ENCODE results near the gene PGGHG. TPM values are rescaled to one million over a fixed set of nuclear protein-coding genes. Genes with fewer than 3 reads are reported as not detected.

The PGGHG gene
- total and polyA plus RNA-seq, 8 donors = 3.5 to 44.0 (median 16.2) TPM

DNA sequence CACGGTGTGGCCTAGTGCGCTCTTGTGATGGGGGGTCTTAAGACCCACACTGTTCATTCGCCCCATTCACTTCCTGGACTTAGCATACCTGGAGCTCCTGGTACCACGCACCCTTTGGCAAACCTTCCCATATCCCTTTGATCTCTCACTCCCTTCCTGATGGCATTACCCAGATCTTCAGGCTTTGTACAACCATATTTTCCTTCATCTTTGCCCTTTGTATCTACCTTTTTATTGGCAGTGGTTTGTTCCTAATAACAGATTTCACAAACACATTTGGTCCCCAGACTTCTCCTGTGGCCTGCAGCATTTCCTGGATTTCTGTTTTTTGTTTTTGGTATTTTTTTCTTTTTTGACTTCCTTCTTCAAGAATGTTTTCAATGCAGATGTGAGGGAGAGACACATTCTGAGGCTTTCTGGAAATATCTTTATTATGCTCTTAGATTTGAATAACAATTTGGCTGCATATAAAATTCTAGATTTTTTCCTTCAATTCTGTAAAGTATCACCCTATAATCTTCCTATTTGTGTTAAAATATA is 47.8 kb downstream of the PGGHG start:
- H3K27ac ChIP-seq = peak overlapping the region in 4 of 5 donors; percentile 57 to 75 (median 66)
- H3K27me3 ChIP-seq = no peaks in the 10 kb centered on the region
- no peaks in the 10 kb centered on the region for H3K36me3 ChIP-seq
- intact Hi-C loops (cut with DNase I; ENCODE audit: low total_unique reads) = no loop called here
- 75 to 90% (median 82%) methylated on average over 4 of the region's 4 CpGs for WGBS, 5 donors
- TF ChIP-seq POLR2A (IDR thresholded peaks at IDR 0.05) (no peak), CTCF (IDR thresholded peaks at IDR 0.05) (no peak), POLR2AphosphoS5 (IDR thresholded peaks at IDR 0.05) (no peak), EP300 (IDR thresholded peaks at IDR 0.05) (no peak)
- peaks cover 0 to 29% (median 9%) of the 10 kb centered on the region in 4 donors for H3K4me1 ChIP-seq
- no peaks in the 10 kb centered on the region for H3K9me3 ChIP-seq
- H3K4me3 ChIP-seq = no peak overlapping the region
- peak in 1 of 2 donors; percentile 6 for DNase-seq

GRCh38 chr11:337711-338110 is 48.8 kb downstream of the PGGHG start:
- Histone ChIP-seq H3K4me1 (peaks cover 0 to 29% (median 9%) of the 10 kb centered on the region in 4 donors), H3K4me3 (no peak overlapping the region), H3K36me3 (no peaks in the 10 kb centered on the region), H3K27ac (no peak overlapping the region), H3K9me3 (no peaks in the 10 kb centered on the region), H3K27me3 (no peaks in the 10 kb centered on the region)
- TF ChIP-seq EP300 (IDR thresholded peaks at IDR 0.05) (no peak), POLR2AphosphoS5 (IDR thresholded peaks at IDR 0.05) (no peak), CTCF (IDR thresholded peaks at IDR 0.05) (no peak), POLR2A (IDR thresholded peaks at IDR 0.05) (no peak)
- DNase-seq = no peak
- intact Hi-C loops (cut with DNase I; ENCODE audit: low total_unique reads) = no loop called here
- 86 to 95% (median 93%) methylated on average over 6 of the region's 6 CpGs for WGBS, 5 donors

GRCh38 chr11:339963-340362 is 51.0 kb downstream of the PGGHG start:
- no peak for DNase-seq
- WGBS, 5 donors = 93 to 98% (median 96%) methylated on average over 2 of the region's 2 CpGs
- Histone ChIP-seq H3K4me1 (peaks cover 0 to 24% (median 9%) of the 10 kb centered on the region in 4 donors), H3K27ac (no peak overlapping the region), H3K9me3 (no peaks in the 10 kb centered on the region), H3K27me3 (no peaks in the 10 kb centered on the region), H3K36me3 (no peaks in the 10 kb centered on the region), H3K4me3 (no peak overlapping the region)
- TF ChIP-seq POLR2A (IDR thresholded peaks at IDR 0.05) (no peak), EP300 (IDR thresholded peaks at IDR 0.05) (no peak), POLR2AphosphoS5 (IDR thresholded peaks at IDR 0.05) (no peak), CTCF (IDR thresholded peaks at IDR 0.05) (no peak)
- intact Hi-C loops (cut with DNase I; ENCODE audit: low total_unique reads) = no loop called here

GRCh38 chr11:340539-341512 is 51.9 kb downstream of the PGGHG start:
- intact Hi-C loops (cut with DNase I; ENCODE audit: low total_unique reads) = no loop called here
- DNase-seq = no peak

More at GRCh38 chr11:340539-341512, 51.9 kb downstream of the PGGHG start:
- Histone ChIP-seq H3K27me3 (no peaks in the 10 kb centered on the region), H3K9me3 (no peaks in the 10 kb centered on the region), H3K4me1 (peaks cover 0 to 18% (median 8%) of the 10 kb centered on the region in 4 donors), H3K4me3 (no peak overlapping the region), H3K36me3 (no peaks in the 10 kb centered on the region), H3K27ac (no peak overlapping the region)
- 62 to 85% (median 80%) methylated on average over 4 to 5 of the region's 5 CpGs for WGBS, 5 donors
- no peak for TF ChIP-seq POLR2AphosphoS5 (IDR thresholded peaks at IDR 0.05)
- TF ChIP-seq EP300 (IDR thresholded peaks at IDR 0.05) = no peak
- no peak for TF ChIP-seq POLR2A (IDR thresholded peaks at IDR 0.05)

All from stomach (tissue), 9 donors.